K562 (cell line): ENCODE measurements around the gene PGP. TPM values are rescaled to one million over a fixed set of nuclear protein-coding genes. Genes with fewer than 3 reads are reported as not detected.
A peak's percentile ranks its signal among the peaks of the same experiment; 100 is the strongest.

Experiments
- ATAC-seq: fragments of 200-7000 bp; cut with Tn5 transposase; 3 replicates; pipeline ENCODE4 v1.9.1; 2020; ENCODE audit warnings: moderate library complexity
- BruUV-seq: library from RNA; stranded (reverse); fragments of 400-500 nt; replicated peaks from 2 replicates; lab custom pipeline; 2021; lab: Mats Ljungman, UMichigan
- CTCF ChIA-PET: fragments of 300-600 bp; formaldehyde crosslinking; extraction: SDS; loops from one replicate; lab custom pipeline; 2021; ENCODE audit warnings: low intra/inter-chr PET ratio; lab: Yijun Ruan, JAX
- POLR2A ChIA-PET: fragments of 300-600, 350-650 bp; sonication (Branson Sonifier 250); formaldehyde crosslinking; extraction: SDS; loops from one replicate; lab custom pipeline; 2021; ENCODE audit warnings: antibody characterized with exemption, inconsistent platforms; lab: Yijun Ruan, JAX
- DNase-seq, 4 experiments: peaks; one replicate each; pipeline versions ENCODE4 v3.0.0 to v3.0.0-alpha.2; 2011 to 2018; ENCODE audit warnings: low spot score in 3 of 4, mixed read lengths in 3 of 4; ENCODE audit errors: extremely low read depth in 1 of 4
- FAIRE-seq: peaks from 2 replicates; lab custom pipeline; 2011; peaks lifted over from hg19 to GRCh38; lab: Jason Lieb, UNC
- H2AFZ ChIP-seq: 2 replicates; pipeline ENCODE4 v1.6.0; 2011; ENCODE audit warnings: low read depth, low read length, control low read depth, inconsistent platforms
- H3K27ac ChIP-seq: fragments of 200-600 bp; 3 replicates; pipeline ENCODE4 v1.8.0; 2011; ENCODE audit warnings: low read depth, mild to moderate bottlenecking, control low read depth, inconsistent platforms, low read length, moderate library complexity, mixed read lengths; ENCODE audit errors: extremely low read depth
- H3K27me3 ChIP-seq, 2 experiments: fragments of 300-600 bp in 1 of 2; 2 replicates in 1 of 2; 3 replicates in 1 of 2; pipeline versions ENCODE4 v1.6.0 to v1.8.0; 2011; ENCODE audit warnings: inconsistent platforms in 2 of 2, low read length in 2 of 2, mild to moderate bottlenecking in 1 of 2, mixed read lengths in 1 of 2, moderate library complexity in 1 of 2; ENCODE audit not compliant: control insufficient read depth in 2 of 2, insufficient read depth in 2 of 2
- H3K36me3 ChIP-seq: fragments of 300-600 bp; 3 replicates; pipeline ENCODE4 v1.8.0; 2011; ENCODE audit warnings: mild to moderate bottlenecking, low read length, inconsistent platforms; ENCODE audit not compliant: control insufficient read depth, insufficient read depth
- H3K4me1 ChIP-seq, 2 experiments: fragments of 200-600 bp in 1 of 2; replicated peaks in 1 of 2; 2 replicates in 1 of 2; 3 replicates in 1 of 2; pipeline versions ENCODE4 v1.5.1 to v1.8.0; 2011; ENCODE audit warnings: inconsistent platforms in 2 of 2, low read length in 2 of 2, mild to moderate bottlenecking in 1 of 2, mixed read lengths in 1 of 2, moderate library complexity in 1 of 2; ENCODE audit not compliant: control insufficient read depth in 2 of 2, insufficient read depth in 2 of 2
- H3K4me2 ChIP-seq: 2 replicates; pipeline ENCODE4 v1.6.1; 2011; ENCODE audit warnings: low read length, control low read depth, inconsistent platforms, mixed read lengths; ENCODE audit not compliant: insufficient read depth
- H3K4me3 ChIP-seq: fragments of 200-600 bp; sonication (generic), shearing (Covaris generic); 2 replicates; pipeline ENCODE4 v1.5.1; 2016; ENCODE audit warnings: control low read depth, inconsistent platforms
- H3K79me2 ChIP-seq: fragments of 200-600 bp; 3 replicates; pipeline ENCODE4 v1.8.0; 2011; ENCODE audit warnings: low read length, inconsistent platforms; ENCODE audit not compliant: control insufficient read depth, insufficient read depth
- H3K9ac ChIP-seq, 2 experiments: 2 replicates each; pipeline versions ENCODE4 v1.6.0 to v1.6.1; 2011; ENCODE audit warnings: low read depth in 2 of 2, low read length in 2 of 2, control low read depth in 1 of 2, inconsistent platforms in 1 of 2, mild to moderate bottlenecking in 1 of 2, mixed read lengths in 1 of 2; ENCODE audit not compliant: insufficient read depth in 1 of 2
- H3K9me1 ChIP-seq: one replicate; pipeline ENCODE4 v1.6.0; 2011; ENCODE audit warnings: inconsistent platforms, mild to moderate bottlenecking, low read length, moderate library complexity; ENCODE audit not compliant: control insufficient read depth, insufficient read depth
- H3K9me3 ChIP-seq: replicated peaks from 2 replicates; pipeline ENCODE4 v1.5.1; 2011; ENCODE audit warnings: low read depth, low read length, inconsistent platforms; ENCODE audit not compliant: control insufficient read depth, insufficient read depth
- H4K20me1 ChIP-seq: replicated peaks from 2 replicates; pipeline ENCODE4 v1.6.1; 2011; ENCODE audit warnings: low read length, inconsistent platforms, mixed read lengths; ENCODE audit not compliant: control insufficient read depth, insufficient read depth
- FIP1L1 ChIP-seq: fragments of 200-400 bp; formaldehyde crosslinking; IDR thresholded peaks from 2 replicates; pipeline ENCODE4 v1.6.1; 2018; ENCODE audit warnings: mild to moderate bottlenecking, low read depth, low read length; ENCODE audit not compliant: poor library complexity, severe bottlenecking
- KAT2B ChIP-seq: IDR thresholded peaks from one replicate; pipeline ENCODE4 v1.6.1; 2012; ENCODE audit warnings: low read depth, mild to moderate bottlenecking, control low read depth, inconsistent platforms, low read length, moderate library complexity
- POLR2A ChIP-seq: fragments of 450-650 bp; conservative IDR thresholded peaks from 2 replicates; pipeline ENCODE4 v1.6.1; 2016
- POLR2AphosphoS2 ChIP-seq: IDR thresholded peaks from 2 replicates; pipeline ENCODE4 v1.6.1; 2012; ENCODE audit warnings: low read length, improper control_type of control experiment
- POLR2G ChIP-seq: fragments of 200-400 bp; formaldehyde crosslinking; IDR thresholded peaks from 2 replicates; pipeline ENCODE4 v1.6.1; 2017; ENCODE audit warnings: low read depth, mild to moderate bottlenecking, antibody characterized with exemption, low read length, moderate library complexity
- RBFOX2 ChIP-seq: fragments of 200-400 bp; formaldehyde crosslinking; IDR thresholded peaks from 2 replicates; pipeline ENCODE4 v1.6.1; 2017; ENCODE audit warnings: low read depth, mild to moderate bottlenecking, low read length, moderate library complexity
- RBM22 ChIP-seq: fragments of 200-400 bp; formaldehyde crosslinking; IDR thresholded peaks from 2 replicates; pipeline ENCODE4 v1.6.1; 2018; ENCODE audit warnings: low read length, low read depth; ENCODE audit not compliant: poor library complexity, severe bottlenecking
- TFAM ChIP-seq: fragments of 250-450 bp; sonication (Bioruptor Pico); conservative IDR thresholded peaks from 2 replicates; pipeline ENCODE4 v1.5.0; 2021; ENCODE audit warnings: mild to moderate bottlenecking, moderate library complexity
- YY1 ChIP-seq, 3 experiments: IDR thresholded peaks; 2 replicates each; pipeline ENCODE4 v1.6.1; 2011; ENCODE audit warnings: low read length in 2 of 3, mild to moderate bottlenecking in 2 of 3, moderate library complexity in 2 of 3, borderline replicate concordance in 1 of 3, control low read depth in 1 of 3, low read depth in 1 of 3; ENCODE audit not compliant: insufficient read depth in 3 of 3, insufficient replicate concordance in 2 of 3, control insufficient read depth in 1 of 3, insufficient read length in 1 of 3; ENCODE audit errors: extremely low read depth in 1 of 3
- ZKSCAN1 ChIP-seq: fragments of 150-350 bp; IDR thresholded peaks from 2 replicates; pipeline ENCODE4 v1.6.1; 2016; ENCODE audit warnings: low read depth, low read length
- ZNF3 ChIP-seq: fragments of 250-450 bp; sonication (Bioruptor Pico); IDR thresholded peaks from 2 replicates; pipeline ENCODE4 v1.5.0; 2021; ENCODE audit warnings: mild to moderate bottlenecking, moderate library complexity
- ZNF764 ChIP-seq: fragments of 250-450 bp; sonication (Bioruptor Pico); IDR thresholded peaks from 2 replicates; pipeline ENCODE4 v1.4.0; 2020; ENCODE audit warnings: low read depth, mild to moderate bottlenecking, moderate library complexity
- ZNF785 ChIP-seq: fragments of 250-450 bp; sonication (Bioruptor Pico); IDR thresholded peaks from 2 replicates; pipeline ENCODE4 v1.4.0; 2020; ENCODE audit warnings: mild to moderate bottlenecking
- WGBS: fragments of 100-300 bp; shearing (Covaris generic); methylation state at CpG from one replicate; pipeline ENCODE4 v1.1.6; 2016; ENCODE audit warnings: low coverage, mixed read lengths; ENCODE audit not compliant: insufficient coverage; ENCODE audit errors: missing lambda C conversion rate; 5-methylcytosine and 5-hydroxymethylcytosine counted together
- in situ Hi-C: fragments of 300-500 bp; cut with MboI; formaldehyde crosslinking; loops from 4 replicates; pipeline ENCODE4 v1.15.0; 2018; ENCODE audit warnings: inconsistent platforms, mixed read lengths
- intact Hi-C: fragments of 100-400 bp; cut with micrococcal nuclease; formaldehyde crosslinking; loops from 2 replicates; pipeline ENCODE4 v1.14.2; 2022
- polyA plus RNA-seq, 8 experiments: library from polyadenylated mRNA; depleted of rRNA in 4 of 8; stranded (reverse) in 5 of 8; unstranded in 3 of 8; fragments of >200 nt; fragmentation: Nextera tagmentation in 2 of 8; fragmentation: Illumina TruSeq in 1 of 8; extraction: Ambion mirVana in 2 of 8; extraction: Trizol in 1 of 8; gene quantifications; 2 replicates each; pipeline versions ENCODE4 v1.2.1 to v1.2.3, GENCODE V29; 2011 to 2014; ENCODE audit warnings: inconsistent platforms in 1 of 8, missing spikeins in 1 of 8
- total RNA-seq, 7 experiments: library from RNA; depleted of rRNA in 6 of 7; stranded (reverse); fragments of >200 nt in 6 of 7; fragmentation: Illumina TruSeq in 2 of 7; extraction: Trizol in 2 of 7; gene quantifications; 2 replicates each; pipeline versions ENCODE4 v1.2.1 to v1.2.3, GENCODE V29; 2011 to 2021; ENCODE audit warnings: low replicate concordance in 1 of 7
- TF ChIP-seq, protein P1 (sequence below): sonication (generic); formaldehyde crosslinking; IDR thresholded peaks from 2 replicates; pipeline ENCODE4 v1.8.1; 2023; ENCODE audit warnings: mild to moderate bottlenecking, missing genetic modification reagents
- TF ChIP-seq, protein P2 (sequence below): sonication (generic); formaldehyde crosslinking; IDR thresholded peaks from 2 replicates; pipeline ENCODE4 v1.8.1; 2023; ENCODE audit warnings: mild to moderate bottlenecking, missing genetic modification reagents, moderate library complexity
- TF ChIP-seq, protein P3 (sequence below): conservative IDR thresholded peaks from 2 replicates; pipeline ENCODE4 v1.6.1; 2011; ENCODE audit warnings: low read depth, mild to moderate bottlenecking, low read length; ENCODE audit not compliant: control insufficient read depth

Gene PGP
- total and polyA plus RNA-seq, 9 of the 15 experiments (the other 6 are each of a cell fraction or from before 2014, with no cell fraction given) = 1.1 to 57.6 (median 19.6) TPM

DNA sequence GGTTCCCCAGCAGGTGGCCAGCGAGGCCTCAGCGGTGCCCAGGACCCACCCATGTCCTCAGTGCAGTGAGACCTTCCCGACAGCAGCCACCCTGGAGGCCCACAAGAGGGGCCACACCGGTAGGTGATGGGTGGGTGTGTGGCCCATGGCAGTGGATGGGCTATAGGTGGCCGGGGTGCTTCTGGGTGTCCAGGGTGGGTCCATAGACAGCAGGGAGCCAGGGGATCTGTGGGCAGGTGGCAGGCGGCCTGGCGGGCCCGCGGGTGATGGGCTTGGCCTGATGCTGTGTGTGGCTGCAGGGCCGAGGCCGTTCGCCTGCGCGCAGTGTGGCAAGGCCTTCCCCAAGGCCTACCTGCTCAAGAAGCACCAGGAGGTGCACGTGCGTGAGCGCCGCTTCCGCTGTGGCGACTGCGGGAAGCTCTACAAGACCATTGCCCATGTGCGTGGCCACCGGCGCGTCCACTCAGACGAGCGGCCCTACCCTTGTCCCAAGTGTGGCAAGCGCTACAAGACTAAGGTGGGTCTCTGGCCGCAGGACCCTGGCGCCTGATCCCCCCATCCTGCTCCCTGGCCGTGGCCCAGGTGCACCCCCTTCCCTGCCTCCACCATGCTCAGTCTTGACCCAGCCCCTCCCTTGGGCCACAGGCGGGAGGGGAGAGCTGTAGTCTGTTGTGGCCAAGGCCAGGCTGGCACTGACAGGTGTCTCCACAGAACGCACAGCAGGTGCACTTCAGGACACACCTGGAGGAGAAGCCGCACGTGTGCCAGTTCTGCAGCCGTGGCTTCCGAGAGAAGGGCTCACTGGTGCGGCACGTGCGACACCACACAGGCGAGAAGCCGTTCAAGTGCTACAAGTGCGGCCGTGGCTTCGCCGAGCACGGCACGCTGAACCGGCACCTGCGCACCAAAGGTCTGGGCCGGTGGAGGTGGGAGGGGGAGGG, 19.5 kb upstream of the PGP start:
- in situ Hi-C loops (no loop called here), intact Hi-C loops (no loop called here)
- WGBS = 95% methylated on average over 29 of the region's 51 CpGs
- ATAC-seq = no peak
- Histone ChIP-seq H3K9me1 (no peaks in the 10 kb centered on the region), H2AFZ (no peak overlapping the region), H3K4me1 (peaks cover 0 to 64% of the 10 kb centered on the region in 2 experiments; a peak in 2 of 5 replicates), H4K20me1 (no peaks in the 10 kb centered on the region), H3K9ac (no peak overlapping the region), H3K4me2 (no peak overlapping the region), H3K9me3 (no peaks in the 10 kb centered on the region), H3K36me3 (peaks cover 78% of the 10 kb centered on the region; the same call in 2 of the 3 replicates), H3K27me3 (no peaks in the 10 kb centered on the region), H3K27ac (no peak overlapping the region), H3K79me2 (no peaks in the 10 kb centered on the region), H3K4me3 (no peak overlapping the region)
- POLR2A ChIA-PET = interaction anchor here (0.6 to 3.7 kb wide), 6 partner anchors 8 to 40 kb away, joined by 3 to 29 read pairs (median 4); partner anchors contain the start of gene E4F1
- CTCF ChIA-PET = no interaction called here
- no TSS peak for BruUV-seq
- DNase-seq = no peak
- no peak for FAIRE-seq
- TF ChIP-seq POLR2G = peak; percentile 71
- TF ChIP-seq ZNF785 = no peak
- peak; percentile 43 for TF ChIP-seq RBM22
- TF ChIP-seq, protein P1, sequence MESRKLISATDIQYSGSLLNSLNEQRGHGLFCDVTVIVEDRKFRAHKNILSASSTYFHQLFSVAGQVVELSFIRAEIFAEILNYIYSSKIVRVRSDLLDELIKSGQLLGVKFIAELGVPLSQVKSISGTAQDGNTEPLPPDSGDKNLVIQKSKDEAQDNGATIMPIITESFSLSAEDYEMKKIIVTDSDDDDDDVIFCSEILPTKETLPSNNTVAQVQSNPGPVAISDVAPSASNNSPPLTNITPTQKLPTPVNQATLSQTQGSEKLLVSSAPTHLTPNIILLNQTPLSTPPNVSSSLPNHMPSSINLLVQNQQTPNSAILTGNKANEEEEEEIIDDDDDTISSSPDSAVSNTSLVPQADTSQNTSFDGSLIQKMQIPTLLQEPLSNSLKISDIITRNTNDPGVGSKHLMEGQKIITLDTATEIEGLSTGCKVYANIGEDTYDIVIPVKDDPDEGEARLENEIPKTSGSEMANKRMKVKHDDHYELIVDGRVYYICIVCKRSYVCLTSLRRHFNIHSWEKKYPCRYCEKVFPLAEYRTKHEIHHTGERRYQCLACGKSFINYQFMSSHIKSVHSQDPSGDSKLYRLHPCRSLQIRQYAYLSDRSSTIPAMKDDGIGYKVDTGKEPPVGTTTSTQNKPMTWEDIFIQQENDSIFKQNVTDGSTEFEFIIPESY = peak; percentile 49; the same call in 1 of the 2 replicates
- peak; percentile 57 for TF ChIP-seq RBFOX2
- TF ChIP-seq TFAM = no peak
- 0 out of 2 replicates have a peak, but pooled peaks have one; percentile 7 for TF ChIP-seq POLR2AphosphoS2
- TF ChIP-seq, protein P2, sequence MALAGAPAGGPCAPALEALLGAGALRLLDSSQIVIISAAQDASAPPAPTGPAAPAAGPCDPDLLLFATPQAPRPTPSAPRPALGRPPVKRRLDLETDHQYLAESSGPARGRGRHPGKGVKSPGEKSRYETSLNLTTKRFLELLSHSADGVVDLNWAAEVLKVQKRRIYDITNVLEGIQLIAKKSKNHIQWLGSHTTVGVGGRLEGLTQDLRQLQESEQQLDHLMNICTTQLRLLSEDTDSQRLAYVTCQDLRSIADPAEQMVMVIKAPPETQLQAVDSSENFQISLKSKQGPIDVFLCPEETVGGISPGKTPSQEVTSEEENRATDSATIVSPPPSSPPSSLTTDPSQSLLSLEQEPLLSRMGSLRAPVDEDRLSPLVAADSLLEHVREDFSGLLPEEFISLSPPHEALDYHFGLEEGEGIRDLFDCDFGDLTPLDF (CRISPR knock-in tag) = no peak
- no peak for TF ChIP-seq KAT2B
- TF ChIP-seq POLR2A = 0 out of 2 replicates have a peak, but pooled peaks have one; percentile 17
- peak; percentile 67; the same call in 1 of the 2 replicates for TF ChIP-seq ZKSCAN1
- no peak for TF ChIP-seq YY1 (IDR thresholded peaks at IDR 0.05; ENCODE audit: borderline replicate concordance in 1 of 3, control insufficient read depth in 1 of 3, extremely low read depth in 1 of 3, insufficient read depth in 3 of 3, insufficient read length in 1 of 3, insufficient replicate concordance in 2 of 3, low read depth in 1 of 3, low read length in 2 of 3)
- no peak for TF ChIP-seq ZNF764 (CRISPR knock-in tag)
- TF ChIP-seq ZNF3 (CRISPR knock-in tag) = no peak
- peak; percentile 73 for TF ChIP-seq FIP1L1
- TF ChIP-seq, protein P3, sequence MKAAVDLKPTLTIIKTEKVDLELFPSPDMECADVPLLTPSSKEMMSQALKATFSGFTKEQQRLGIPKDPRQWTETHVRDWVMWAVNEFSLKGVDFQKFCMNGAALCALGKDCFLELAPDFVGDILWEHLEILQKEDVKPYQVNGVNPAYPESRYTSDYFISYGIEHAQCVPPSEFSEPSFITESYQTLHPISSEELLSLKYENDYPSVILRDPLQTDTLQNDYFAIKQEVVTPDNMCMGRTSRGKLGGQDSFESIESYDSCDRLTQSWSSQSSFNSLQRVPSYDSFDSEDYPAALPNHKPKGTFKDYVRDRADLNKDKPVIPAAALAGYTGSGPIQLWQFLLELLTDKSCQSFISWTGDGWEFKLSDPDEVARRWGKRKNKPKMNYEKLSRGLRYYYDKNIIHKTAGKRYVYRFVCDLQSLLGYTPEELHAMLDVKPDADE = no peak
